LNCAP (cell line): ENCODE measurements around the gene FAM110A.

ENCODE experiments used
- CTCF ChIP-seq: fragments of 450-650 bp; IDR thresholded peaks from 2 replicates; pipeline ENCODE4 v1.5.1; 2017; ENCODE audit warnings: mild to moderate bottlenecking

The FAM110A gene

GRCh38 chr20:833450-834150, at the start of gene FAM110A:
Gene FAM110A, plus strand, starts transcription at chr20:833715. Its CDS starts 11,090 bp downstream, at chr20:844805.
- no peak for TF ChIP-seq CTCF

- TF ChIP-seq CTCF, result no peak
Measured at GRCh38 chr20:787825-788224, 45.7 kb upstream of the FAM110A start.

- TF ChIP-seq CTCF, result no peak
Measured at GRCh38 chr20:791056-791455, 42.5 kb upstream of the FAM110A start.

GRCh38 chr20:792248-792647, 41.3 kb upstream of the FAM110A start:
- no peak for TF ChIP-seq CTCF

GRCh38 chr20:796921-797320, 36.6 kb upstream of the FAM110A start:
- TF ChIP-seq CTCF, result no peak

- no peak for TF ChIP-seq CTCF
Measured at GRCh38 chr20:801678-802077, 31.8 kb upstream of the FAM110A start.

GRCh38 chr20:805713-806112, 27.8 kb upstream of the FAM110A start:
- TF ChIP-seq CTCF, result no peak

- no peak for TF ChIP-seq CTCF
Measured at GRCh38 chr20:813390-813789, 20.1 kb upstream of the FAM110A start.
